Measurements from ENCODE around the gene PDX1.

Gene PDX1

GRCh38 chr13:27922883-27923612, 3.2 kb downstream of the PDX1 start:
- no peak for DNase-seq

- no peak for DNase-seq
Measured at GRCh38 chr13:27923794-27924528, 4.2 kb downstream of the PDX1 start.

- no peak for DNase-seq
Measured at GRCh38 chr13:27924529-27925141, 4.8 kb downstream of the PDX1 start.

GRCh38 chr13:27925220-27925991, 5.6 kb downstream of the PDX1 start:
- no peak for DNase-seq

GRCh38 chr13:27926644-27927434, 7.0 kb downstream of the PDX1 start:
- DNase-seq = no peak

- no peak for DNase-seq
Measured at GRCh38 chr13:27927444-27928352, 7.9 kb downstream of the PDX1 start.

GRCh38 chr13:27928353-27928804, 8.6 kb downstream of the PDX1 start:
- DNase-seq = no peak

- DNase-seq = no peak
Measured at GRCh38 chr13:27928805-27929753, 9.3 kb downstream of the PDX1 start.

- no peak for DNase-seq
Measured at GRCh38 chr13:27929868-27930267, 10.1 kb downstream of the PDX1 start.

GRCh38 chr13:27933118-27933517, 13.3 kb downstream of the PDX1 start:
- no peak for DNase-seq

- no peak for DNase-seq
Measured at GRCh38 chr13:27933580-27934328, 14.0 kb downstream of the PDX1 start.

- no peak for DNase-seq
Measured at GRCh38 chr13:27942972-27943371, 23.2 kb downstream of the PDX1 start.

GRCh38 chr13:27952876-27953675, 33.3 kb downstream of the PDX1 start:
- no peak for DNase-seq

- DNase-seq = no peak
Measured at GRCh38 chr13:27953676-27954405, 34.0 kb downstream of the PDX1 start.

- no peak for DNase-seq
Measured at GRCh38 chr13:27954406-27954851, 34.6 kb downstream of the PDX1 start.

GRCh38 chr13:27955014-27955591, 35.3 kb downstream of the PDX1 start:
- DNase-seq = no peak
